Inflammatory macrophage treated with lipopolysaccharide for 4 hours (primary cell): ENCODE measurements around the gene SLC22A15.
"Not testable (repeated sequence)": the region's sequence is repeated elsewhere in the genome, so short reads cannot be mapped to it uniquely, and the experiment has no call there.

Experiments used
- DNase-seq: peaks from one replicate; pipeline ENCODE4 v3.0.0-alpha.2; 2020

The SLC22A15 gene

DNA sequence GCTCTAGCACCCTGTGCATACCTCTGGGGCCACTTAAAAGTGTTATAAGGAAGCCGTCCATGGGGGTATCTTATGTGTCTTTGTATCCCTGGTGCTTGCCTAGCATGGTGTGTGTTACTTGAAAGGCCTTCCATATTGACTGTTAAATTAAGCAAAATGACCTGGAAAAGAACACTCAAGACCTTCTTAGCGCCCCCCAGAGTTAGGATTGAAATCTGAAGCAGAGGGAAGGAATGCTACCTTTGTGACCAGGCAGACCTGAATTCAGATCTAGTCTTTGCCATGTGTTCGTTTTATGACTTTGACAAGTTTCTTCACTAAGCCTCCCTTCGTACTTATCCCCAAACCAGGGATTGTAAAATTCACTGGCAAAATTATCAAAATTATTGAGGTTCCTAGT, 59.9 kb downstream of the SLC22A15 start:
- DNase-seq, result no peak

DNA sequence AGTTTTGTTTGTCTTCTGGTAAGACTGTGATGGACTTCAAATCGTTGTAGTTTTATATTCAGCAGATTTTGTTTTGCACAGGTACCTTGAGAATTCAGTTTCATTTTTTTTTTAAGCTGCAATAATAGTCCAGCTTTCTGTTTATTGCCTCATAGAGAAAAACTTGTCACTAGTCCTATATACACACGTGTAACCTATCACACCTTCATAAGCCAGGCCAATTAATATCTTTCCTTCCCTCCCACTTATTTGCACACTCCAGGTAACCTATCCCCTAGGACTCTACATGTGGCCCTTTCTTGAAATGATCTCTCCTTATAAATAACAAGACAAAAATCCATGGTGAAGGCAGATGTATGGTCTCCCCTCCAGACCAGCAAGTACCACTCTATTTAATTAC, 62.4 kb downstream of the SLC22A15 start:
- DNase-seq, result no peak

DNA sequence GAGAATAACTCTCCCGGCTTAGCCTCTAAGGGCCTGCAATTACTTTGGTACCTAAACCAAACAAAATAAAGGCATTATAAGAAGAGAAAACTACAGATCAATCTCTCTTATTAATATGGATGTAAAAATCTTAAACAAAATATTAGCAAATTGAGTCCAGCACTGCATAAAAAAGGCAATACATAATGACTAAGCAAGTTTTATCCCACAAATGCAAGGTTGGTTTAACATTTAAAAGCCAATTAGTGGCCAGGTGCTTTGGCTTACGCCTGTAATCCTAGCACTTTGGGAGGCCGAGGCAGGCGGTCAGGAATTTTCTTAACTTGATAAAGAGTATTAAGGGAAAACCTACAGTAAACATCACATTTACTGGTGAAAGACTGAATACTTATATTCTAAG, 67.8 kb downstream of the SLC22A15 start:
- DNase-seq, result no peak

- DNase-seq, result not testable (repeated sequence)
Measured at GRCh38 chr1:116046933-116047332, 70.6 kb downstream of the SLC22A15 start.

GRCh38 chr1:116051896-116052295, 75.6 kb downstream of the SLC22A15 start:
- DNase-seq, result not testable (repeated sequence)

- no peak for DNase-seq
Measured at GRCh38 chr1:116062201-116062600, 85.9 kb downstream of the SLC22A15 start.

DNA sequence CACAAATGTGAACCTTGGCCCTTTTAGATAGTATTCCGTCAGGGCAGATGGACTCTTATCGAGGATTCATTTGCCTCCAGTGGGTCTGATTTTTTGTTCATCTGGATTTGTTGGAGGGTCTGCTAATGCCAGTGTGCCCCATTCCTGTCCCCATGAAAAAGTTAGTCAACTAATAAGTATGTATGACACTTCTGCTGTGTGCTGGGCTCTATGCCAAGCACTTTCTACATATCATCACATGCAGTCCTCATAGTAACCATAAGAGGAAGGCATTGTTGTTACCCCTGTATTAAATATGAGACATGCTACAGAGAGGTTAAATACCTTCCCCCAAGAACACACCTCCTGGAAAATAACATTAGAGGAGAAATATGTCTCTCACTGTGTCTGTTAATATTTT, 88.3 kb downstream of the SLC22A15 start:
- DNase-seq, result no peak

DNA sequence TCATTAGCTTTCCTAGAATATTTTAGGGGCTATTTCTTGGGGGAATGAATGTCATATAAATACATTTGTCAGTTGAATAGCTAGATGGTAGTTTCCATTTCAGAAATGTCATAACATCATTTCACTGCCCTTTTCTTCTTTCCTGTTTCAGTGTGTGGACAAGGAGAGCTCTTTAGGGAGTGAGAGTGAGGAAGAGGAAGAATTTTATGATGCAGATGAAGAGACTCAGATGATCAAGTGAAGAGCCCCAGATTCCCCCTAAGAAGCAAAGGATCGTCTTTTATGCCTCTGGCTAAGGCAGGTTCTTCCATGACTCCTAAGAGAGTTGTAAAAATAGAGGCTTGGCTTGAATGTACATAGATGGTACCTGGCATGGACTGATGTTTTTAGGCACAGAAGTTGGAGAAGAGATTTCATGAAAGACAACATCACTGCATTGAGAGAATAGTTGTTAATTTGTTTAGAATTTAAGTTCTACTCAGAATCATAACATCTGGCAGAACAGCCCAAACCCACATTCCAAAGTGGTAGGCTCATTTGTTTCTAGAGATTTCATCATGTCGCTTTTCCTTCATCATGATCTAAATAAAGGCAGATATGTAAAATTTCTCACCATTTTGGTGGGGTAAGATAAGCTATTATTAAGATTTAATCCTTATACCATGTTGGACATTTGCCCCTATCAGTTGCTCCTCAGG, 90.7 kb downstream of the SLC22A15 start:
- DNase-seq, result no peak

DNA sequence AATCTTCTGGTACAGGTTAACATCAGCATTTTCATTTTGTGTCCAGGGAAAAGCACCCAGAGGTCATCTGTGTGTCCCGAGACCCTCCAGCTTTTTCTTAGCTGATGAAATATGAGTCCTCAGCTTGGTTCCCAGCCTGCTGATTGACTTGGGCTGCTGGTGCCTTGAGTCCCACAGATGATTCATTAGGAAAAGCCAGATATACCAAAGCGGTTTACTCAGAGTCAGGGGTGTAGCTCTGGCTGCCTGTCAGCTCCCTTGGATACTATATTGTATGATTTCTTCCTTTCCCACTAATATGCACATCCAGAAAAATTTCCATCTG, 91.2 kb downstream of the SLC22A15 start:
- DNase-seq, result no peak

GRCh38 chr1:116075575-116075974, 99.3 kb downstream of the SLC22A15 start:
- no peak for DNase-seq

GRCh38 chr1:116075990-116076389, 99.7 kb downstream of the SLC22A15 start:
- DNase-seq, result no peak

- no peak for DNase-seq
Measured at GRCh38 chr1:116076831-116077230, 100.5 kb downstream of the SLC22A15 start.

DNA sequence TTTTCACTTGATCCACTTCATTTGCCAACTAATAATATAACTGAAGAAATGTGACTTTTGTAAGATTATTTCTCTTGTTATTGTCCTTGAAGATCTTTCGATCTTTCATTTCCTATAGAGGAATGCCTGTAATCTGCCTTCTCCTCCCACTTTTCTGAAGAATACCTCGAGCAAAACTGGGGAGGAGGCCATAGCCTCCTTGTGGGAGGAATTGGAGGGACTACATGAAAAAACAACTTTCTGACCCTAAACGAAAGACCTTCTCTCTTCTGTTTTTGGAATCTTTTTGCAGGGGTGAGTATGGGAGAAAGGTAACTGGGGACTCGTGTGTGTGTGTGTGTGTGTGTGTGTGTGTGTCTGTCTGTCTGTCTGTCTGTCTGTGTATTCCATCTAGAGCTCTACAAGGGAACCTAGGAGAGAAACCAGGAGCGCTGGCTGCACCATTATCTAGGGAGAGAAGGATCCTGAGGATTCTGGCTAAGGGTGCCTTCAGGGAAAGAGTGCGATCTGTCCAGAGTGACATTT, 102.4 kb downstream of the SLC22A15 start:
- DNase-seq, result no peak

DNA sequence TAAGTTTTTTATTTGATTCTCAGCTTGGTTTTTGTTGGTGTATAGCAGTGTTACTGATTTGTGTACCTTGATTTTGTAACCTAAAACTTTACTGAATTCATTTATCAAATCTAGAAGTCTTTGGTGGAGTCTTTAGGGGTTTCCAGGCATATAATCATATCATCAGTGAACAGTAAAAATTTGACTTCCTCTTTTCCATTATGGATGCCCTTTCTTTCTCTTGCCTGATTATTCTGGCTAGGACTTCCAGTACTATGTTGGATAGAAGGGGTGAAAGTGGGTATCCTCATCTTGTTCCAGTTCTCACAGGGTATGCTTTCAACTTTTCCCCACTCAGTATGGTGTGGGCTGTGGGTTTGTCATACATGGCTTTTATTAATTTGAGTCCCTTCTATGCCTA, 111.3 kb downstream of the SLC22A15 start:
- DNase-seq, result no peak

DNA sequence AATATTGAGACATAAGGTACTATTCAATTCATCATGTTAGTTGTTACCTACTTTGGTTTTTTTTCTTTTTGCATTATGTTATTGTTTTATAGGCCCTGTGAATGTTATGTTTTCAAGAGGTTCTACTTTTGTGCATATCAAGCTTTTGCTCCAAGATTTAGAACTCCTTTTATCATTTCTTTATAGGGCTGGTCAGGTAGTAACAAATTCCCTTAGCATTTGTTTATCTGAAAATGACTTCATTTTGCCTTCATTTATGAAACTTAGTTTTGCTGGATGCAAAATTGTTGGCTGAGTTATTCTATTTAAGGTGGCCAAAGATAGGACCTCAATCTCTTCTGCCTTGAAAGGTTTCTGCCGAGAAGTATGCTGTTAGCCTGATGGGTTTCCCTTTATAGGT, 113.6 kb downstream of the SLC22A15 start:
- DNase-seq, result no peak

GRCh38 chr1:116091083-116091482, 114.8 kb downstream of the SLC22A15 start:
- no peak for DNase-seq

DNA sequence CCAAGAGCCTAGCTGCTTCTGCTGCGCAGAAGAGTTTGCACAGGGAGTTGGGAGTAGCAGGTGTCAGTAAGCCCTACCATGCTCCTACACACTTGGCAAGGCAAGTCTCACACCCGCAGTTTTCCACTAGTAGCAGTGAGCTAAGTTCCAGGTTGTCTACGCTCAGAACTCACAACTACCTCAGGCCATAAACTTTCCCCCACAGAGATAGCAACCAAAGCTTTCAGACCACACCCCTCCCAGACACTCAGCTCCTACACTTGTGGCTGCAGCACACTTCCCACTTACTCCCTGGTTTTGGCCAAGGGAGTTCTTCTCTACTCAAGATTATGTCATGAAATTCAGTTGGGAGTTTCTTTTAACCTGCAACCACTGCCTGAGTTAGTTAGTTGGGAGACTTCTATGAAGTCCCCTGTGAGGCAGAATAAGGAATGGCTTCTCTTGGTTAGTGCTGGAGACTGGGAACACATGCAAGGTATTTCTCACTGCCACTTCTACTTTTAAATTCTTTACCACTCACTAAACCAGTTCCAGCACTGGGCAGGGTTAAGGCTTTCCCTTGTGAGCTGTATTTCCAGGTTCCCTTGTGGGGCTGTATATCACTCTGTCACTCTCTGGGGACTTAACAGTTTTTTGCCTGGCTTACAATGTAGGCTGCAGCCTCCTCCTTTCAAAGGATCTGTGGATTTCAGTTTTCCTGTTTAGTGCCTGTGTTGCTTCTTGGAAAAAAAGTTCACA, 116.6 kb downstream of the SLC22A15 start:
- DNase-seq, result no peak

- no peak for DNase-seq
Measured at GRCh38 chr1:116095027-116095426, 118.7 kb downstream of the SLC22A15 start.

- no peak for DNase-seq
Measured at GRCh38 chr1:116096013-116096618, 119.8 kb downstream of the SLC22A15 start.

- no peak for DNase-seq
Measured at GRCh38 chr1:116097626-116098025, 121.3 kb downstream of the SLC22A15 start.

DNA sequence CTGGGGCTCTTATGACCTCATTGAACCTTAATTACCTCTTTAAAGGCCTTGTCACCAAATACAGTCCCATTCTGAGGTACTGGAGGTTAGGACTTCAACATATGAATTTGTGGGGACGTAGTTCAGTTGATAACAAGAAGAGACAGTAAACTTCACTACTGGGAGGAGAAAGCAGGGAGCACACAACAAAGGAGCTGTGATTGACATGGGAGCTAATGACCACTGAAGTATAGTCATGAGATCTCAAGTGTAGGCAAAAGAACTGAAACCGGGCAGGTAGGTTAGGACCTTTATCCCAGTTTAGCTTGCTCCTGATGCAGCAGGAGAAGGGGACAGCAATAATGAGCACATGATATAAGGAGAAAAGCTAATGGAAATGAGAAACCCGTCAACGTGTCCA, 123.1 kb downstream of the SLC22A15 start:
- DNase-seq, result no peak

DNA sequence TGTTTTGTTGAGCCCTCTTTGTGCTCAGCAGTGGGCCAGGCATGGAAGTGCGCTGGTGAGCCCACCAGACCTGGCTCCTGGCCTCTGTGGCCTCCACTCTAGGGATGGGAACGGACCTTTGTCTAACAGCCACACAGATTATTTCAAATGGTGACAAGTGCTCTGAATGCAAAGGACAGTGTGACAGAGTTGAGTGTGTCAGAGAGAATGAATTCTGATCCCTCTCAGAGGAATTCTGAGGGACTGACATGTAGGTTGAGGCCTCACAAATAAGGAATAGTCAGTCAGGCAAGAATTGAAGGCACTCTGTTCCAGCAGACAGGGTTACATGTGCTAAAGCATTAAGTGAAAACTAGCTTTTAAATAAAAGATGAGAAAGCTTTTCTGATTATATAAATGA, 123.6 kb downstream of the SLC22A15 start:
- DNase-seq, result no peak

DNA sequence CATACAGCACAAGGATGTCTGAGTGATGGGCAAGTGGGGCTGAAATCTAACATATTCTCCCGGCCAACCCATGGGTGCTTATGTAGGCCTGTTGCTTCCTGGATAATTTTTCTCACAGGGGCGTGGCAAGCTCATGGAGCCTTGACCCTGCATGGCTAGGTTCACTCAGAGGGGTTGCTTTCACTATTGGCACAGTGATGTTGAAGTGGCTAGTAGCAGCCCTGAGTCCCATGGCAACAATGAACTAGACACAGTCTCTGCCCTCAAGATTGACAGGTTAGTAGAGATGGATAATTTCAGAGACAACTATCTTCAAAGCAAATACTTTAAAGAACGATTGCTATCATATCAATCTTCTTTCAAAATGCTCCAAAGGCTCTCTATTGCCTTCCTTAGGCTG, 128.4 kb downstream of the SLC22A15 start:
- no peak for DNase-seq

DNA sequence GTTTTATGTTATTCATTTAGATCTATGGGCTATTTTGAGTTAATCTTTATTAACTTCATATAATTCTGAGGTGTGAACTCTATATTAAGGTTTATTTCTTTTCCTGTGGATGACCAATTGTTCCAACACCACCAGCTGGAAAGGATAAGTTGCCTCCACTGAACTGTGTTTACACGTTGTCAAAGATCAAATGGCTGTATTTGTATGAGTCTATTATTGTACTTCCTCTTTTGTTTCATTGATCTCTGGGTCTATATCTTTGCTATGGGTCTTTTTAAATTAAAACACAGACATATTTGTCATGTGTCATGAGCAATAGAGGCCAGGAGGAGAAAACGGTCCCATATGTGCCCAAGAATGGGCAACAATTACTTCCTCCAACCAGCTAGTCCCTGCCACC, 129.7 kb downstream of the SLC22A15 start:
- DNase-seq, result no peak
